NK-92 (cell line): ENCODE measurements around the gene KRTAP10-7.
"Not testable (repeated sequence)": the region's sequence is repeated elsewhere in the genome, so short reads cannot be mapped to it uniquely, and the experiment has no call there.

Source experiments
- DNase-seq: peaks from one replicate; lab custom pipeline; 2025; ENCODE audit not compliant: unreplicated experiment; lab: John Stamatoyannopoulos, UW

Gene KRTAP10-7

GRCh38 chr21:44590311-44590721, 10.1 kb upstream of the KRTAP10-7 start:
- no peak for DNase-seq

DNA sequence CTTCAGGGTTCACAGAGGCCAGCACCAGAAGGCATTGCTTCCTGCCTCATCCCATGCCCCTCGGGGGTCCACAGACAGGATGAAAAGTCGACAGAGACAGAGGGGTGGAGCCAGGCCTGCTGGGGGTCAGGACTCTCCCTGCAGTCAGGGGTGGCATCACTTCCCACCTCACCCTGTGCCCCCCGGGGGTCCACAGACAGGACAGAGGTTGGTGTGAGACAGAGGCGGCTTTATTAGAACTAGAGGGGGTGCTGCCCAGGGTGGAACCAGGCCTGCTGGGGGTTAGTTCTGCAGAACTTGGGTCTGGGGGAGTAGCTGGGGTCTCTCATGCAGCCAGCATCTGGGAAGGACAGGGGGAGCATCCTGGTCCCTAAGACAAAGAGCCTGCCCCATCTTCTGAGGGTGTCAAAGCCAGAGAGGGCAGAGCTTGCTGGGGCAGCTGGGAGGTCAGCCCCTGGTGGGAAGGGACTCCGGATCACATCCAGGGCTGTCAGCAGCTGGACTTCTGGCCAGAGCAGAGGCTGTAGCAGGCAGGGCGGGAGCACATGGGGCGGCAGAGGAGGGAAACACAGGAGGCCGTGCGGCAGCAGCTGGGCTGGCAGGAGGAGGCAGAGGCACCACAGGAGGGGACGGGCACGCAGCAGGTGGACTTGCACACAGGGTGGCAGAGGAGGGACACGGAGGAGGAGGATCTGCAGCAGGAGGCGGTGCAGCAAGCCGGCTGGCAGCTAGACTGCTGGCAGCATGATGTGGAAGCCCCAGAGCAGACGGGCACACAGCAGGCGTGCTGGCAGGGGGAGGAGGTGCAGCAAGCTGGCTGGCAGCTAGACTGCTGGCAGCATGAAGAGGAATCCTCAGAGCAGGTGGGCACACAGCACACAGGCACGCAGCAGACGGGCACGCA, 9.2 kb upstream of the KRTAP10-7 start:
- DNase-seq: not testable (repeated sequence)

- DNase-seq: not testable (repeated sequence)
Measured at GRCh38 chr21:44591801-44592130, 8.6 kb upstream of the KRTAP10-7 start.

- DNase-seq: no peak
Measured at GRCh38 chr21:44592446-44593311, 7.7 kb upstream of the KRTAP10-7 start, which contains the start of gene KRTAP10-6. KRTAP10-6 (minus strand) TSS chr21:44592505; CDS start chr21:44592484, 21 bp downstream.

- no peak for DNase-seq
Measured at GRCh38 chr21:44593598-44594405, 6.6 kb upstream of the KRTAP10-7 start.

DNA sequence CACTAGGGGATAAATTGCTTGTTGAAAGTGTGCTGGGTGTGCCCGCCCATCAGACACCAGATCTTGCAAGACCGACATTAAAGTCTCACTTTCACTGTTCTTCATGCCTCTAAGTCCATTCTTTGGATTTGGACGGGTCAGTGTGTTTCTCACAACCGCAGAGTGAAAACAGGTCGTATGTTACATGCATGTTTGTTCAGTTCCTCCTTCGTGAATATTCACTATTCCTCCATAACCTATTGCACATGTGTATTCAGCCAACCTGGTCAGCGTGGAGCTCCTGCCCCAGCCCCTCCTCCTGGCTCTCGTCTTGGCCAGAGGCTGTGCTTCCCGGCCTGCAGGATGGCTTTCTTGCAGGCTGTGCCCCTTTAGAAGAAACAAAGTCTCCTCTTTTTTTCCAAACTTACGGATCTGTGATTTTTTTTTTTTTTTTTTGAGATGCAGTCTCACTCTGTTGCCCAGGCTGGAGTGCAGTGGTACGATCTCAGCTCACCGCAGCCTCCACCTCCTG, 5.9 kb upstream of the KRTAP10-7 start:
- DNase-seq: no peak

DNA sequence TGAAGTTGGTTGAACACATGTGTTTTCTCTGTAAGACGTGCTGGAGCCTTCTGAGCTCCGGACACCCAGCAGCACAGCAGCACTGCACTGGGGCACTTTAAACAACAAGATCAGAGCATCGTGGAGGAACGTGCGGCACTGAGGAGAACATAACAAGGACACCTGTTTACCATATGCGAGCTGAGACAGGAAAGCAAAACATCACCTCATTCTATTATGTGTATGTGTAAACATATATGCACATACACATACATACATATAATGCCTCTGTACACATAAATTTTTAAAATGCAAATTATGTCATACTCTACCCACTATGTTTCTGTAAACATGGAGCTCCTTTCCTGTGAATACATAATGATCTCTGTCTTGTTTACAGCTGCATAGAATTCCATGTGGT, 4.9 kb upstream of the KRTAP10-7 start:
- DNase-seq: no peak

DNA sequence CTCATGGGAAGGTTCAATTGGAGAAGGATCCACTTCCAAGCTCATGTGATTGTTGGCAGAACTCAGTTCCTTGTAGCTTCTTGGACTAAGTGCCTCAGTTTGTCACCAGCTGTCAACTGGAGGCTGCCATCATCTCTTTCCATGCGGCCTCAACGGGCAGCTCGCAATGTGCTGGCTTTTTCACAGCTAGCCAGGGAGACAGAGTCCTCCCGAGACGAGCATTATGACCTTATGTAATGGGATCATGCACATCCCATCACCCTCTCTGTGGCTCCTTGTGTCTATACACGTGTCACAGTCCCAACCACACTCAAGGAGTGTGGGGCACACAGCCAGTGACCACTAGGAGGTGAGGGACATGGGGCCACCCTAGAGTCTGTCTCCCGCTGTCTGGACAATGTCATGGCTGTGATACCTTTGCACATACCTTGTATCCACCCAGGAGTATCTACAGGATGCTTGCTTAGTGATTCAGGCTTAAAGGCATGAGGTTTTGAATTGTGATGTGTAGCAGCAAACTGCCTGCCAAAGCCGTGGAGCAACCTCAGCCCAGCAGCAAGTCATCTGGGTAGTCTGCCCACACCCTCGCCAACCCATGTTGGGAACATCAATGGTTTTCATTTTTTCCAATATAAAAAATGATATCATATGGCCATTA, 4.2 kb upstream of the KRTAP10-7 start:
- DNase-seq: no peak

DNA sequence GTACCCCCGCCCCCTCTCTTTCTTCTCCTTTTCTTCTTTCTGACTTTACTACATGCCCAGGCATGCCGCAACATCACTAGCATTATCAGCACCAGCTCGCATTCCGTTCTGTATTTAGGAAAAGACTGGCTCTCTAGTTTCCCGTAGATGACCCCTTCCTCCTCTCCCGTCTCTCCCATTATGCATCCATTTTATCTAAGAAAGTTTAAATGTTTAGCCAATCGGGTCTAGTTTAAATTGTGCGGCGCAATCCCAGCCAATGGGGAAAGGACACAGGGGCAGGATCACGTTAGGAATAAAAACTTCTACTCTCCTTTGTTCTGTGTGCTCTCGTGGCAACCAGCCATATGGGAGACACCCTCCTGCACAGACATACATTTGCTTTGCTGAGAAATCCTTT, 2.3 kb upstream of the KRTAP10-7 start:
- DNase-seq: no peak

- DNase-seq: no peak
Measured at GRCh38 chr21:44599264-44600029, 950 bp upstream of the KRTAP10-7 start.

DNA sequence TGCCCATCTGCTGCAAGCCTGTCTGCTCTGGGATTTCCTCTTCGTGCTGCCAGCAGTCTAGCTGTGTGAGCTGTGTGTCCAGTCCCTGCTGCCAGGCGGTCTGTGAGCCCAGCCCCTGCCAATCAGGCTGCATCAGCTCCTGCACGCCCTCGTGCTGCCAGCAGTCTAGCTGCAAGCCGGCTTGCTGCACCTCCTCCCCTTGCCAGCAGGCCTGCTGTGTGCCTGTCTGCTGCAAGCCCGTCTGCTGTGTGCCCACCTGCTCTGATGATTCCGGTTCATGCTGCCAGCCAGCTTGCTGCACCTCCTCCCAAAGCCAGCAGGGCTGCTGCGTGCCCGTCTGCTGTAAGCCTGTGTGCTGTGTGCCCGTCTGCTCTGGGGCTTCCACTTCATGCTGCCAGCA, 694 bp downstream of the KRTAP10-7 start:
- DNase-seq: not testable (repeated sequence)

GRCh38 chr21:44601596-44602462, 1.4 kb downstream of the KRTAP10-7 start:
- DNase-seq: no peak

GRCh38 chr21:44602463-44602850, 2.1 kb downstream of the KRTAP10-7 start:
- no peak for DNase-seq

- DNase-seq: no peak
Measured at GRCh38 chr21:44603109-44603875, 2.9 kb downstream of the KRTAP10-7 start.

- DNase-seq: no peak
Measured at GRCh38 chr21:44603911-44604310, 3.5 kb downstream of the KRTAP10-7 start.

GRCh38 chr21:44606495-44606894, 6.1 kb downstream of the KRTAP10-7 start:
- DNase-seq: no peak

GRCh38 chr21:44609193-44609592, 8.8 kb downstream of the KRTAP10-7 start:
- DNase-seq: no peak
